Ramos (cell line): Measurements from ENCODE around the gene ZNF322.

Experiments
- in situ Hi-C: fragments of 300-500 bp; cut with MboI; formaldehyde crosslinking; loops from one replicate; pipeline ENCODE4 v1.14.3; 2022; ENCODE audit warnings: low sequenced_read_pairs; ENCODE audit not compliant: unreplicated experiment

Gene ZNF322

DNA sequence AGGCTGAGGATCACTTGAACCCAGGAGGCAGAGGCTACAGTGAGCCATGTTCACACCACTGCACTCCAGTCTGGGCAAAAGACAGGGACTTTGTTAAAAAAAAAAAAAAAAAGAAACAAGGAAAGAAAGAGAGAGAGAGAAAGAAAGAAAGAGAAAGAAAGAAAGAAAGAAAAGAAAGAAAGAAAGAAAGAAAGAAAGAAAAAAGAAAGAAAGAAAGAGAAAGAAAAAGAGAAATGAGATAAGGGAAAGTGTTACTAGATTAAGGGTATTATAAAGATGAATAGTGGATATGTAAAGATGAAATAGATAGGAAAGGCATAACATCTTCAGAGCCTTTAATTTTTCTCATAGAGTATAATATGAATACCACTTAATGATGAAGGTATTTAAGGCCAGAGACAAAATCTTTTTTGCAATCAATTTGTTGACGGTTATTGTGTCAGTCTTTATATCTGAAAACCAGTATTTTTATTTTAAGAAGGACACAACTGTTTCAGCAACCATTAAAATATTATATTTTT lies 36.1 kb downstream of the ZNF322 start:
- in situ Hi-C loops: no loop called here

DNA sequence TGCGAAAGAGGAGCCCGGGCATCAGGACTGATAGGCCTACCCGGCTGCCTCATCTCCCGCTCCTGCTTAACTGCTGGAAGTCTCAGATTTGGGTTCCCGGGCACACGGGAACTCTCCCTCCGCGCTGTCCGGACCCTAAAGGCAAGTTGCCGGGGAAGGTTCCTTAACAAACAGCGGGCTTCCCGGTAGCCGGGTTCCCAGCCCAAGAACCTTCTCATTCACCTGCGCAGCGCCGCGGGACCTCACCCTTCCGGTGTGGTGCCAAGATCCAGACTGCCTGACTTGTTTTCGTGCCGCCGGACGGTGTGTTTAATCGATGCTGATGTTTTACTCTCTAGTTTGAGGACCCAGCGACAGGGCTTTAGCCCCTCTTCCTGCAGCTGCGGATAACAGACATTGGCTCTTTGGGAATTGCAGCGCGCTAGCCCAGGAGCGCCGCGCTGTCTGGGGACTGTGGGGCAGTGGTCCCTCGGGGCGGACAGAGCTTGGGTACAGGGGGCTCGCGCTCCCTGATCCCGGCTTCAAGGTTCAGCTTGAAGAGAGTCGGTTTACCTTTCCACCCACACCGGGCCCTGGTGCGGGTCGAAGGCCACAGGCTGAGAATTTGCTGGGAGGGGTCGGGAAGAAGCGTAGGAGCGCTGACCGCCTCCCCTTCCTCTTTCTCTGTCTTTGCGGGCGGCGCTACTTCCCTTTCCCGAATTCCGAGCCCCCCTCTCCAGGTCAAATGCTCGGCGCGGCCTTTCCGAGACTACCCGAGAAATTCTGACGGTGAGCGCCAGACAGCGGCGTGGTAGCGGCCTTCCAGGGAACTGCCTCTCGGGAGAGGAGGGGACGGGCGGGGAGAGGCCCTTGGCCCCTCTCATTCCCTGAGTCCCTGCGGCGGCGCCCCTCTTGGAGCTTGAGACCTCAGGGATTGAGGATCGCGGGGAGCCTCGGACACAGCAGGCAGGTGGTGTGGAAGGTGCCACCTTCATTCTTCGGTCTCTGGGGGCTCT lies 45.6 kb downstream of the ZNF322 start:
- in situ Hi-C loops: no loop called here

GRCh38 chr6:26613201-26613600 lies 46.3 kb downstream of the ZNF322 start:
- in situ Hi-C loops: no loop called here

DNA sequence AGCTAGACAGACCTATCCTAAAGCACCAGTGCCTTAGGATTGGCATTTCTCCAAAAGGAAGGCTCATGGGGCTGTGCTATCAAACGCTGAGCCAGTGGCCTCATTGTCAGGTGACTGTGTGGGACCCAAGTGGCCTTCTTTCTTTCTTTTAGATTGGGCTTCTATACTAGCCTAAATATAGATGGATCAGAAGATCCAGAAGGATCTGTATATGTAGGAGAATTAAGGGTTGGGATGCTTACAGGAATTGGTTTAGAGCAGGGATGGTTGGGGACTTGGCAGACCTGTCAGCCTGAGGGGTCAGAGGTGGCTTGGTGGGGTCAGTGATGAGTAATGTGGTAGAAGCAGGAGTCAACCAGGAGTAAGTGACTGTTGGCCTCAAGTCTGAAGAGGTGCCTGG lies 47.9 kb downstream of the ZNF322 start:
- in situ Hi-C loops: no loop called here

GRCh38 chr6:26609463-26609862 lies 50.1 kb downstream of the ZNF322 start:
- in situ Hi-C loops: loop anchor here (10.0 kb wide), 1 partner anchor 475 kb away; no protein-coding TSS in a partner anchor

- in situ Hi-C loops: loop anchor here (10.0 kb wide), 1 partner anchor 477 kb away; no protein-coding TSS in a partner anchor
Observed at GRCh38 chr6:26607434-26608230, 51.9 kb downstream of the ZNF322 start.

- in situ Hi-C loops: loop anchor here (10.0 kb wide), 1 partner anchor 480 kb away; no protein-coding TSS in a partner anchor
Observed at GRCh38 chr6:26604797-26605196, 54.7 kb downstream of the ZNF322 start.

DNA sequence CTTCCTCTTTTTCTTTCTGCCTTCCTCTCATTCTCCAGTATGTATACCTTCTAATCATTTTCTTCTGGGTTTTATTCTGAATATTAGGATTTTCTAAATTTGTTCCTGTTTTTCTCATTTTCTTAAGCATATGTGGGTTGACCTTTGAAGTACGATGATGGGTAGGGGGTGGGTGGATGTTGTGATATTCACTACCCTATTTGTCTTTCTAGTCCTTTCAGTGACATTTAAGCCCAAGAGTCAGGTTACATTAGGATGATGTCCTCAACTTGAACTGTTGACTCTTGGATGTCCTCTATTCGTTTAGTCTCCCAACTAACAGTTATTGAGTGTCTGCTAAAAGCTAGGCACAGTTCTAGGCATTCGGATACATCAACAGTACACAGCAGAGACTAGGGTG lies 55.5 kb downstream of the ZNF322 start:
- in situ Hi-C loops: loop anchor here (10.0 kb wide), 1 partner anchor 481 kb away; no protein-coding TSS in a partner anchor

- in situ Hi-C loops: loop anchor here (10.0 kb wide), 1 partner anchor 483 kb away; no protein-coding TSS in a partner anchor
Observed at GRCh38 chr6:26602262-26602661, 57.3 kb downstream of the ZNF322 start.

GRCh38 chr6:26600759-26601158 lies 58.8 kb downstream of the ZNF322 start:
- in situ Hi-C loops: loop anchor here (10.0 kb wide), 1 partner anchor 484 kb away; no protein-coding TSS in a partner anchor

GRCh38 chr6:26599591-26599990 lies 60.0 kb downstream of the ZNF322 start:
- in situ Hi-C loops: loop anchor here (10.0 to 25.0 kb wide), 2 partner anchors 415 to 537 kb away; a partner anchor contains a TSS

DNA sequence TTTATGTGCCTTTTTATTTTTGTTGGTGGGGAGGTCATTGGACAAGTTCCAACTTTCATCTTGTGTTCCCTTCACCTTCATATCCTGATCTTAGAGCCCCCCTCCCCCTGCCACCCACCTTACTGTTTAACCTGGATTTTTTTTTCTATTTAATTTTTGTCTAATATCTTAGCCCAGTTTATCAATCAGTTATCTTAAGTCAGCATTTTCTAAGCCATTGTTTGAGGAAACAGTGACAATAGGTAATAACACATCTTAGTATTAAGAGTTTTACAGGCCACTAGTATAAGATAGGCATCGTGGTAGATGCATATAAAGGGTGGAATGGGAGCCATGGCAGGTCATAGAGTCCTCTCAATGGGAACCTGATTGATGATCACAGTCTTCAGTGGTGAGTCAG lies 60.4 kb downstream of the ZNF322 start:
- in situ Hi-C loops: loop anchor here (10.0 to 25.0 kb wide), 2 partner anchors 414 to 537 kb away; a partner anchor contains a TSS

GRCh38 chr6:26598267-26598666 lies 61.3 kb downstream of the ZNF322 start:
- in situ Hi-C loops: loop anchor here (10.0 to 25.0 kb wide), 2 partner anchors 413 to 536 kb away; a partner anchor contains a TSS

DNA sequence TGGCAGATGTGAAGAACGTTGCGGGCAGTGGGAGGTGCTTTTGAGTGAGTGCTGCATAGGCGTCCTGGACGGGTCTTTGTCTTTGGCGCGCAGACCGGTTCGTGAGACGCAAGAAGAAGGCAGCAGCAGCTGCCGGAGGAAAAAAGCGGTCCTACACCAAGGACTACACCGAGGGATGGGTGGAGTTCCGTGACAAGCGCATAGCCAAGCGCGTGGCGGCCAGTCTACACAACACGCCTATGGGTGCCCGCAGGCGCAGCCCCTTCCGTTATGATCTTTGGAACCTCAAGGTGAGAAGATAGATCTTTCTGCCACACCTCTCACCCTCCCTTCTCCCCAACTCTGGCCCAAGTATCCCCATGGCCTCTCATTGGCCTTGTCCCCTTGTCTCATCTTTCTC lies 61.7 kb downstream of the ZNF322 start:
- in situ Hi-C loops: loop anchor here (10.0 to 25.0 kb wide), 2 partner anchors 413 to 536 kb away; a partner anchor contains a TSS

- in situ Hi-C loops: loop anchor here (10.0 to 25.0 kb wide), 2 partner anchors 413 to 535 kb away; a partner anchor contains a TSS
Observed at GRCh38 chr6:26597389-26597766, 62.2 kb downstream of the ZNF322 start.

DNA sequence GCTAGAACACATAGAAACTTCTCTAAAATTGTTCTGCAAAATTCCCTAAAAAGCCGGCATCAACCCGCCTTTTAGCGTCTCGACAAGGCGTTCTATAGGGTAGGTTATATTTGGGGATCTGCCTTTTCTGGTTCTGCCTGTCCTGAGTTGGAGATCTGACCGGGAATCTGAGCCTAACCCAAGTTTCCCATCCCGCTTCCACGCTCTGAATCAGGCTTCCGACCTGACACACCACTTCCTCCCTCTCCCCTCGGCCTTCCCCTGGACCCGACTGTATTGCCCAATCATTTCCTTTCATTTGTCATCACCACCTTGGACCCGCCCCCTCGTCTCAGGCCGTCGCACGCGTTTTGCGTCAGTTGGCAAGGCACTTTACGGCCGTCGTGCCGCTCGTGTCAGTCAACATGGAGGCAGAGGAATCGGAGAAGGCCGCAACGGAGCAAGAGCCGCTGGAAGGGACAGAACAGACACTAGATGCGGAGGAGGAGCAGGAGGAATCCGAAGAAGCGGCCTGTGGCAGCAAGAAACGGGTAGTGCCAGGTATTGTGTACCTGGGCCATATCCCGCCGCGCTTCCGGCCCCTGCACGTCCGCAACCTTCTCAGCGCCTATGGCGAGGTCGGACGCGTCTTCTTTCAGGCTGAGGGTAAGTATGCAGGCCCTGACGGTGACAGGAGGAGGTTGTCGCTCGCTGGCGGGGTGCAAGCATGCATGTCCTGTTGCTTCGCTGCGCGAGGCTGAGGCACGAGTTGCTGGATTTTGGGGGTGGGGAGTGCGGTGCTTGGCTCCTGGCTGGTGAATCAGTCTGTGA lies 62.8 kb downstream of the ZNF322 start, which contains the start of gene ABT1:
Gene ABT1 (plus strand): TSS at position 375 of the 810 bp plus-strand sequence. CDS start 30 bp downstream, at position 405.
- in situ Hi-C loops: loop anchor here (10.0 to 25.0 kb wide), 2 partner anchors 412 to 534 kb away; a partner anchor contains a TSS

DNA sequence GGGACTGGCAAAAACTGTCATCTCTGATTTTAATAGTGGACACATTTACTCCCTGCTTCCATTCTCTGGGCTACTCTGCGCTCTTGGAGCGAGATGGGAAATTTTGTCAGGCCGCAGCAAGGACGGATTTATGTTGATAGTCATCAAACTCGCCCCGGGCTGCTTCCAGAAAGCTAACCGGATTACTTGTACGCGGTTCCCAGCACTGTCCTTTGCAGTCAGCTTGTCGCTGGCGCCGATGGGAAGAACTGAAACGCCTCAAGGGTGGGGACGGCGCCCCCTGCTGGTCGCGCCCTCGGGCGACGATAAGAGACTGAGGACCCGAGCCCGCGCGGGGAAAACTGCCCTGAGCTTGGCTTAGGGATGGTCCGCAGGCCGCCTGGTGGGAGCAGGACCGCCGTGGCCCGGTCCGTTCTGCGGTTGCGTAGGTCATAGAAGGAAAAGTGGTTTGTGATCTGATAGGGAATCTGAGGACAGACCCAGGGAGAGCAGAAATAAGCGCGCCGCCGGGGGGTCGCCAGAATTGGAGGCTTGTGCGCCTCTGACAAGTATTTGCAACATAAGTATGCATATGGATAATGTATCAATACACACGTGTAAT lies 63.8 kb downstream of the ZNF322 start:
- in situ Hi-C loops: loop anchor here (10.0 to 25.0 kb wide), 2 partner anchors 411 to 533 kb away; a partner anchor contains a TSS
